DMS 273 treated with DMSO at 0.1 percent for 48 hours (cell line): Measurements from ENCODE around the gene TEAD3.
"Not testable (repeated sequence)": the region's sequence is repeated elsewhere in the genome, so short reads cannot be mapped to it uniquely, and the experiment has no call there.

ENCODE experiments used
- DNase-seq: peaks from one replicate; lab custom pipeline; 2025; lab: John Stamatoyannopoulos, UW

TEAD3 gene

GRCh38 chr6:35496841-35497570 lies at the start of gene TEAD3:
Gene TEAD3 (minus strand): TSS chr6:35497079.
- DNase-seq: no peak

- DNase-seq: no peak
Observed at GRCh38 chr6:35544769-35545361, 48.0 kb upstream of the TEAD3 start.

GRCh38 chr6:35543459-35544193 lies 46.7 kb upstream of the TEAD3 start:
- no peak for DNase-seq

- no peak for DNase-seq
Observed at GRCh38 chr6:35541836-35542235, 45.0 kb upstream of the TEAD3 start.

- DNase-seq: no peak
Observed at GRCh38 chr6:35539223-35539622, 42.3 kb upstream of the TEAD3 start.

- not testable (repeated sequence) for DNase-seq
Observed at GRCh38 chr6:35535847-35536246, 39.0 kb upstream of the TEAD3 start.

GRCh38 chr6:35534407-35535170 lies 37.7 kb upstream of the TEAD3 start:
- DNase-seq: peak; percentile 97

GRCh38 chr6:35533981-35534380 lies 37.1 kb upstream of the TEAD3 start:
- no peak for DNase-seq

- no peak for DNase-seq
Observed at GRCh38 chr6:35532126-35532525, 35.2 kb upstream of the TEAD3 start.

GRCh38 chr6:35524380-35525020 lies 27.6 kb upstream of the TEAD3 start:
- no peak for DNase-seq

GRCh38 chr6:35522660-35523658 lies 26.1 kb upstream of the TEAD3 start:
- peak; percentile 15 for DNase-seq

- no peak for DNase-seq
Observed at GRCh38 chr6:35522151-35522550, 25.3 kb upstream of the TEAD3 start.

- no peak for DNase-seq
Observed at GRCh38 chr6:35521235-35521634, 24.4 kb upstream of the TEAD3 start.

GRCh38 chr6:35519313-35520015 lies 22.6 kb upstream of the TEAD3 start:
- no peak for DNase-seq

- DNase-seq: no peak
Observed at GRCh38 chr6:35518566-35519312, 21.9 kb upstream of the TEAD3 start.

- DNase-seq: not testable (repeated sequence)
Observed at GRCh38 chr6:35517978-35518377, 21.1 kb upstream of the TEAD3 start.

- no peak for DNase-seq
Observed at GRCh38 chr6:35516712-35517111, 19.8 kb upstream of the TEAD3 start.

- not testable (repeated sequence) for DNase-seq
Observed at GRCh38 chr6:35515939-35516338, 19.1 kb upstream of the TEAD3 start.

- no peak for DNase-seq
Observed at GRCh38 chr6:35514587-35514986, 17.7 kb upstream of the TEAD3 start.
